Measurements from ENCODE around the gene REEP6. TPM values are rescaled to one million over a fixed set of nuclear protein-coding genes. Genes with fewer than 3 reads are reported as not detected.

REEP6 gene
- total RNA-seq = 0.72 TPM
- long read RNA-seq, partial matches to known transcripts = 1 of 1 reads
- long read RNA-seq, other reads (novel, unspliced or antisense) = 0 of 1 reads

- DNase-seq (no peak), ATAC-seq (no peak)
- intact Hi-C loops (cut with micrococcal nuclease) = no loop called here
These were observed at the start of gene REEP6 for GRCh38 chr19:1491114-1491848. Gene REEP6, plus strand, starts transcription at chr19:1491181. Its CDS starts 89 bp downstream, at chr19:1491270.

GRCh38 chr19:1441677-1442438 is 49.1 kb upstream of the REEP6 start:
- intact Hi-C loops (cut with micrococcal nuclease) = no loop called here
- no peak for DNase-seq
- no peak for ATAC-seq

DNA sequence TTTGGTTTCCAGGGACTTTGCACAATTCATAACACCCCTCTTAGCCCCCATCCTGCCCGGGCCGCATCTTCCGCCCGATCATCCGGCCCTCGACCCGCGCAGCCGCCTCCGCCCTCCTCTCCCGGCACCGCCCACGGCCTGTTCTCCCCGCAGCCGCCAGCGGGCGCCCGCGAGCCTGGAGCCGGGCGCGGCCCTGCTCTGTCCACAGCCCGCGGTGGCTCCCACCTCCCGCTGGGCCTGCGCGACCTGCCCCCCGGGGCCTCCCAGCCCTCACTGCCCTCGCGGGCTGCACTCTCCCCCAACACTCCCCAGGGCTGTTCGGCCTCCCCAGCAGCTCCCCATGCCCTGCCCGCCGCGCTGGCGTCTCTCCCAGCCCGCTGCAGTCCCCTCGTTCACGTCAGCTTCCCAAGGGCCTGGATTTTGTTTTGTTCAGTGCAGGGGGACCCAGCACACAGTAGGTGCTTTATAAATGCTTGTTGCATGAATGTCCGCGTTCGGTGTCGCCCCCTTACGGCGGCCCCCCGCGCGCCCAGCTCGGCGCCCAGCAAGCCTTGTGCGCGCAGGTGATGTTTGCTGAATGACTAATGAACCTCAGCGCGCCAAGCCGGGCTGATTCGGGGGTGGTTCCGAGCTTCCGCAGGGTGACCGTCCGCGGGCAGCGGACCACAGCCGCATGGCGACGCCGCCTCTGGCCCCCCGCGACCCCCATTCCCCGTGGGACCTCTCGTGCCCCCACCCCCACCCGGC is 45.6 kb upstream of the REEP6 start:
- intact Hi-C loops (cut with micrococcal nuclease) = no loop called here
- ATAC-seq (peak; percentile 92), DNase-seq (peak; percentile 84)

DNA sequence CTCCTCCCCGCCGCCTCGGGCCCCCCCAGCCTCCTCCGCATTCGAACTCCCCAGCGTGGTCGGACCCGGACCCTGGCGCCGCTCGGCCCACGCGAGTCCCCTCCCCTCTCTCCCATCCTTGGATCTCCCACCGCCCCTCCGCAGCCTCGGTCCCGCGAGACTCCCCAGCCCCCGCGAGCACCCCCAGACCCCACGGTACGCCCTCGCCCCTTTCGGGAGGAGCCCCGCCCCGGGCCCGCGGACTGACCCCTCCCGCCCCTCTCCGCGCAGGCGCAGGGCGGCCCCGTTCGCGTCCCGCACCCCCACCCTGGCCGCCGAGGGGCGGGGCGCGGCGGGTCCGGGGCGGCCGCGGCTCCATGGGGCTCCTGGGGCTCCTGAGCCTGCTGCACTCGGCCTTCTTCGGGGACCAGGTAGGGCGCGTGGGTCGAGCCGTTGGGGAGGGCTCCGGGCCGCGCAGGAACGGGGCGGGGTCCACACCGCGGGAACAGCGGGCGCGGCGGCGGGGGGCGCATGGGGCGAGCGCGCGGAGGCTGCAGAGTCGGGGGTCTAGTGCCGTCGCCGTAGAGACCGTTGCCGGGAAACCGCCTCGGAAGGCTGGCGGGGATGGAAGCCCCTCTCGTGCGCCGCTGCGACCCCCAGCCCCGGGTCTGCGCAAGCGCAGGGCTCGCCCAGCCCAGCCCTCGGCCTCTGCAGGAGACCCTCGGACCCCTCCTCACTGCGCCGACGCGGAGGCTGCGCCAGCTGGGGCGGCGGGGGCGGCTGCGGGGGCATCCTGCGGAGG is 44.9 kb upstream of the REEP6 start:
- intact Hi-C loops (cut with micrococcal nuclease) = no loop called here
- peak; percentile 30 for ATAC-seq

GRCh38 chr19:1446713-1447481 is 44.1 kb upstream of the REEP6 start:
- ATAC-seq (no peak), DNase-seq (peak; percentile 50)
- intact Hi-C loops (cut with micrococcal nuclease) = no loop called here

More for the DNA sequence above, 44.9 kb upstream of the REEP6 start:
- peak; percentile 33 for DNase-seq

- intact Hi-C loops (cut with micrococcal nuclease) = no loop called here
- ATAC-seq (no peak), DNase-seq (no peak)
These were observed 43.5 kb upstream of the REEP6 start for GRCh38 chr19:1447504-1447903.

GRCh38 chr19:1447944-1448343 is 43.0 kb upstream of the REEP6 start:
- ATAC-seq (no peak), DNase-seq (no peak)
- intact Hi-C loops (cut with micrococcal nuclease) = no loop called here

DNA sequence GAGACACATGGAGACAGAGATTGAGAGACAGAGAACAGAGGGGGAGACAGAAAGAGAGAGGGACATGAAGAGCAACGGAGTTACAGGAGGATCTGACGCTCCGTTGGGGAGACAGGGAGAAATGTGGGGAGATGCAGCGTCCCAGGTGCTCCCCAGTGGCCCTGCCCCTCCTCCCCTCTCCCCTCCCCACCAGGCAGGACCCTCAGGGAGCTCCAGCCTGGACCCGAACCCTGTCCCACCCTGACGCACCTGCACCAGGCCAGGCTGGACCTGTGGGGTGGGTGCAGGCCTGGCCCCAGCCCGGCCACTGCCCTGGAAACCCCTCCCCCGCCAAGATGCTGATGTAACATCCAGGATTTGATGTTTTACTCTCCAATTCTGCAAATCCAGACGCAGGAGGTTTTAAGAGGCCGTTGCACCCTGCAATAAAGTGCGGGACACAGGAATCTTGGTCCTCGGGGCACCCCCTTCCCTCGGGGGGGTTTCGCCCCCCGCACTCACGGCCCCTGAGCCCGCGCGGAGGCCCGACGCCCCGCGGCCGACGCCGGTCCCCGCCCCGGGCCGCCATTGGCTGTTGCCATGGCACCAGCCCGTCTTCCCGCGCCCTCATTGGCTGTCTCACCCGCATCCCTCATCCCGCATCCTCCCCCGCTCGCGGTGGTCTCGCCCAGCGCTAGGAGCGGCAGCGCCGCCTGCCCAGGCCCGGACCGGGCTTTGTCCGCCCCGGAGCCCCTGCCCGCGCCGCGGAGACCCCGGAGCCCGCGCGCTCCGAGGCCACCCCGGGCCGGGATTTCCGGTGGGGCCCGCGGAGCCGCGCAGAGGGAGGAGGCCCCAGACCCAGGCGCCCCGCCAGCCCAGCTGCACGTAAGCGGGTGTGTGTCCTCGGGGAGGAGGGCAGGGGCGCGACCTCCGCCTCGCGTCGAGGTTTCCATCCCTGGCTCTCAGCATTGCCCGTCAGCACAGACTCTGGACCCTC is 41.2 kb upstream of the REEP6 start, which contains the start of gene APC2:
APC2 (plus strand) TSS at position 655 of the 976 bp plus-strand sequence. CDS start 2,881 bp downstream, outside the sequence.
- ATAC-seq = no peak
- DNase-seq = peak; percentile 33
- intact Hi-C loops (cut with micrococcal nuclease) = no loop called here

DNA sequence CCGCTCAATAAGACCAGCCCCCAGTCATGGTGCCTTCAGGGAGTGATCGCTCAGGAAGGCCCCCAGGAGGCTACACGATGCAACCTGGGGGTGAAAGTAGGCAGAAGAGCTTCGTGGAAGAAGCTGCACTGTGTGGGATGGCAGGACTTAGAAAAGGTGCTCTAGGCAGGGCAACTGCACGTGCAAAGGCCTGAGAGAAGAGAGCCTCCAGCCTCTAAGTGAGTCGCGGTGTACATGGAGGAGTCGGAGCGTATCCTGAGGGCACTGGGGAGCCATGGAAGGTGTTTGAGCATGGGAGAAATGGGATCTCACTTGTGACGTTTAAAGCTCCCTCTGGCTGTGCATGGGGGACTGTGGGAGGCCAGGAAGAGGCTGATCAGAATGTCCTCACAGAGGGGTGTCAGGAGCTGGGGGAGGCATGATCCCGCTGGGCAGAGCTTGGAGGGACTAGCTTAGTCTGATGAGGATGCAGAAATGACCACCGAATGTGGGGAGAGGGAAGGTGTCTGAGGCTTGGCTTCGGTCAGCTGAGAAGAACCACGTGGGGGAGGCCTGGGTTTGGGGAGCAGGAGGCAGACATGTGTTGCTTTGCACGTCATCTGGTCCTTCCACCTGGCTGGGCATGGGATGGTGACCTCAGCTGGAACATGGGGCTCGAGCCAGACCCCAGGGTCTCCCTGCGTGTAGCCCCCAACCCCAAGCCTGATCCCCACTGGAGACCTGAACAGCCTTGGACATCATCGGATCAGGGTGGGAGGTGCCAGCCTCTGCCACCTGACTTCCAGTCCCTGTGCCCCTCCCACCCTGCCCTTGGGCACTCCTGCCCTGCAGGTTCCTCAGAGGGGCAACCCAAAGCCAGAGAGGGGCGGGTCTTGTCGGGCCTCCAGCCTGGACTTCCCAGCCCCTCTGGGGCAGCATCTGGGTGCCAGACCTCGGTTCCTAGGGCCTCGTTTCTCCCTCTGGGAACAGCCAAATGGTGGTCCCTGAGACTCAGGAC is 39.9 kb upstream of the REEP6 start:
- DNase-seq (no peak), ATAC-seq (no peak)
- intact Hi-C loops (cut with micrococcal nuclease) = no loop called here

DNA sequence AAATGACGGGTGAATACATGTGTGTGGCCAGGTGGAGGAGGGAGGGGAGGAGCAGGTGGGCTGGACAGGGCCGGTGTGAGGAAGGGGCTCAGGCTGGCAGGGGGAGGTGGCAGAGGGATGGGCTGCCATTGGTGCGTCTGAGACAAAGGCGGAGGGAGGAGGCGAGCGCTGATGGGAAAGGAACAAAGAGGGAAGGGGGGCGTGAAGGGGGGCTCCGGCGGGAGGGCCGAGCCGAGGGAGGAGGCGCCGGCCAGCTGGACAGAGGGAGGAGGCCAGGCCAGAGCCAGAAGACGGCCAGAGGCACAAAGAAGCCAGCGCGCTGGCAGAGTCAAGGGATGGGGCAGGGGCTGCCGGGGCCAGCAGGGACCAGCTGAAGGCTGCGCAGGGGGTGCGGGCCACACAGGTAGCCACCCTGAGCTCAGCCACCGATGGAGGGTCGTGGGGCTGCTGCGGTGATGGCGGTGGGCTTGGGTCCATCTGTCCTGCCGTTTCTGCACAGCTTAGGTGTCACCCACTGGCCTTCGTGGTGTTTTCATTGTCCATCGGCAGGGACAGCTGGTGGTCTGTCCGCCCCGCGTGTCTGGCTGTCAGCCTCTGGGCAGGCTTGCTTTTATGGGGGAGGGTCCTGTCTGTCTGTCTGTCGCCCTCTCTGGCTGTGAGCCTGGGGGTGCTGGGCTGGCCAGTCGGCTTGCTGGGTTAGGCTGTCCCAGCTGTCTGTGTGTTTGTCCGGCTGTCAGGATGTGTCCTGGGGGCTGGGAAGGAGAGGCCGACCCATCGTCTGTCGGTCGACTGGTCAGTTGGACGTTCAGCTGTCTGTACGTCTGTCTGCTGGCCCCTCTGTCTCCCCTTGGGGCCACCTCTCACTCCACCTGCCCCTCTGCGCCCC is 38.8 kb upstream of the REEP6 start:
- ATAC-seq (no peak), DNase-seq (peak; percentile 7)
- intact Hi-C loops (cut with micrococcal nuclease) = no loop called here

DNA sequence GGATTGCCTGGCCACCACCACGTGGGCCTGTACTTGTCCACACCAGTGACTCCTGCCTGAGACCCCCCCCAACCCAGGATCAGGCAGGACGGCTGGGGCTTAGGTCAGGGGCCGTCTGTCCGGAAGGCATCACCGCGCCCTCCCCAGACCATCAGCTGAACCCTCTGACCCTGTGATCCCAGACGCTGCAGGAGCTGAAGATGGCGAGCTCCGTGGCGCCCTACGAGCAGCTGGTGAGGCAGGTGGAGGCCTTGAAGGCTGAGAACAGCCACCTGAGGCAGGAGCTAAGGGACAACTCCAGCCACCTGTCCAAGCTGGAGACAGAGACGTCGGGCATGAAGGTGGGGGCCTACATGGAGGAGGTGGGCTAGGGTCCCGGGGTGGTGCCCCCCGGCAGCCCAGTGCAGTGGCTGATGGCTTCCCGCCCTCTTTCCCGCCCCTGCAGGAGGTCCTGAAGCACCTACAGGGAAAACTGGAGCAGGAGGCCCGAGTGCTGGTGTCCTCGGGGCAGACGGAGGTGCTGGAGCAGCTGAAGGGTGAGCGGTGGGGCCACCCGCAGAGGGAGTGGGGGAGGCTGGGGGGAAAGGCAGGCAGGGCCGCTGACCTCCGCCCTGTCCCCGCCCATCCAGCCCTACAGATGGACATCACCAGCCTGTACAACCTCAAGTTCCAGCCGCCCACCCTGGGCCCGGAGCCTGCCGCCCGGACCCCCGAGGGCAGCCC is 38.0 kb upstream of the REEP6 start:
- intact Hi-C loops (cut with micrococcal nuclease) = no loop called here
- DNase-seq (peak; percentile 23), ATAC-seq (no peak)

GRCh38 chr19:1453525-1454364 is 37.2 kb upstream of the REEP6 start:
- peak; percentile 58 for DNase-seq
- intact Hi-C loops (cut with micrococcal nuclease) = no loop called here
- peak; percentile 41 for ATAC-seq

DNA sequence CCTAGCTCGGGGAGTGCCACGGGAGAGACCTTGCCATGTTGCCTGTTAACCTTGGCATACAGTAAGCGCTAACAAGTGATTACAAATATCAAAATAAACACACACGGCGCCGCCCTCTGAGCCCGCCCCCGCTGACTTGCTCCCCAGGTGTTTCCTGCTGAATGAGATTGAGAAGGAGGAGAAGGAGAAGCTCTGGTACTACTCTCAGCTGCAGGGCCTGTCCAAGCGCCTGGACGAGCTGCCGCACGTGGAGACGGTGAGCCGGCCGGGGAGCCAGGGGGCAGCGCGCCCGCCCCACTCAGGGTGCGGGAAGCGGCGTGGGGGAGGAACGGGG is 36.0 kb upstream of the REEP6 start:
- intact Hi-C loops (cut with micrococcal nuclease) = no loop called here
- peak; percentile 24 for DNase-seq
- ATAC-seq = no peak

All from left ventricle myocardium superior (tissue), 1 donor.